ENCODE results near the gene CX3CL1. TPM values are rescaled to one million over a fixed set of nuclear protein-coding genes. Genes with fewer than 3 reads are reported as not detected.
"Not testable (repeated sequence)": the region's sequence is repeated elsewhere in the genome, so short reads cannot be mapped to it uniquely, and the experiment has no call there.

CX3CL1 gene
- 31.1 TPM for total RNA-seq

DNA sequence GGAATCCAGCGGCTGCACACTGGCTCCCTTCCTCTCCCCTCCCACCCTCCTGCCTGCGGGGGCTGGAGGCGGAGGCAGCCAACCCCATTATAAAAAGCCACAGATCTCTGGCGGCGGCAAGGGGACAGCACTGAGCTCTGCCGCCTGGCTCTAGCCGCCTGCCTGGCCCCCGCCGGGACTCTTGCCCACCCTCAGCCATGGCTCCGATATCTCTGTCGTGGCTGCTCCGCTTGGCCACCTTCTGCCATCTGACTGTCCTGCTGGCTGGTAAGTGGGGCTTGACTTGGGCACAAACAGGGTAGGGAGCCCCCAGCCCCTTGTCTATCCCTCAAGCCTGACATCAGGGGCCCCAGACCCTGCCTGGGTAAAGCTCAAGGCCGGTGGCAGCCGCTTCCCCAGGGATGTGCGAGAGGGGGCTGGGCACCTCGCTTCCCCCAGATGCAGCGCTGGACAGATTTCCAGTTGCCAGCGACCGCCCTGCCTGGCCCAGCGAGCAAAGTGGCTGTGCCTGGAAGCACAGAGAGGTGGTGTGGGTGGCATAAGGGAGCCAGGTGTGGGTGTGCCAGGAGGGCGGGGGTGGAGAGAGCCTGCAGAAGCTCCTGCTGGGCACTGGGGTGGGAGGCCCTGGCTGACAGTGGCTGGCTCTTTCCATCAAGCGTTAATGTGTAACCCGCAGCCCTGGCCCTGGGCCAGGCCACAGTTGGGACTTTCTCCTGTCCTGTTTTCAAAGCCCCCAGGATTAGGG, at the start of gene CX3CL1:
CX3CL1 (plus strand) TSS at position 119 of the 745 bp plus-strand sequence; CDS start at position 198, 79 bp downstream.
- peak; percentile 88 for DNase-seq (ENCODE audit: low spot score)

DNA sequence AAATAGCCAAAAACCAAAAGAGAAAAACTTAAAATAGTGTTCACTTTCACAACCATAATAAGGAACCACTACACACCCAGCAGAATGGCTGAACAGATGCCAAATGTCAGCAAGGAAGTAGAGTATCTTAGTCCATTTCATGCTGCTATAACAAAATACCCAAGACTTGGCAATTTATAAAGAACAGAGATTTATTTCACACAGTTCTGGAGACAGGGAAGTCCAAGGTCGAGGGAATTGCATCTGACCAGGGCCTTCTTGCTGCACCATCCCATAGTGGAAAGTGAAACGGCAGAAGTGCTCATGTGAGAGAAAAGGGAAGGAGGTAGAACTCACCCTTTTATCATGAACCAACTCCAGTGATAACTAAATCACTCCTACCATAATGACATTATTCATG, 47.5 kb upstream of the CX3CL1 start:
- DNase-seq (ENCODE audit: low spot score): no peak

DNA sequence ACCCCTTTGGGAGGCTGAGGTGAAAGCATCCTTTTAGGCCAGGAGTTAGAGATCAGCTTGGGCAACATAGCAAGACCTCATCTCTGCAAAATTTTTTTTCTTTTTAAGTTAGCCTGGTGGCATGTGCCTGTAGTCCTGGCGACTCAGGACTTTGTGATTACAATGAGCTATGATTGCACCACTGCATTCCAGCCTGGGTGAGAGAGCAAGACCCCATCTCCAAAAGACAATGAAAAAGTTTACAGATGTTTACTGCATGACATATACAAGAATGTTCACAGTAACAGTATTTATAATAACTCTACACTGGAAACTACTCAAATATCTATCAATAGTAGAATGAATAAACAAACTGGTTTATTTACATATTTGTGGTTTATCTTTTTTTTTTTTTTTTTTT, 46.8 kb upstream of the CX3CL1 start:
- DNase-seq (ENCODE audit: low spot score): no peak

- DNase-seq (ENCODE audit: low spot score): no peak
Observed at GRCh38 chr16:57329718-57330327, 42.5 kb upstream of the CX3CL1 start.

GRCh38 chr16:57331355-57331754, 40.9 kb upstream of the CX3CL1 start:
- DNase-seq (ENCODE audit: low spot score): no peak

GRCh38 chr16:57333402-57333801, 38.9 kb upstream of the CX3CL1 start:
- no peak for DNase-seq (ENCODE audit: low spot score)

DNA sequence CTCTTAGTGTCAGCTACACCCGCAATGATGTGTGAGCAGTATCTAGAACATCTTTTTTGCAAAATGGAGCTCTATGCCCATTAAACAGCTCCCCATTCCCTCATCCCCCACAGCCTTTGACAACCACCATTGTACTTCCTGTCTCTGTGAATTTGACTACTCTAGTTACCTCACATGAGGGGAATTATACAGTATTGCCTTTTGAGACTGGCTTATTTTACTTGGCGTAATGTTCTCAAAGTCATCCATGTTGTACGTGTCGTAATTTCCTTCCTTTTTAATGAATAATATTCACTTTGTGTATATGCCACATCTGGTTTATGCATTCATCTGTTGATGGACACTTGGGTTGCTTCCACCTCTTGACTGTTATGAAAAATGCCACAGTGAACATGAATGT, 36.9 kb upstream of the CX3CL1 start:
- no peak for DNase-seq (ENCODE audit: low spot score)

DNA sequence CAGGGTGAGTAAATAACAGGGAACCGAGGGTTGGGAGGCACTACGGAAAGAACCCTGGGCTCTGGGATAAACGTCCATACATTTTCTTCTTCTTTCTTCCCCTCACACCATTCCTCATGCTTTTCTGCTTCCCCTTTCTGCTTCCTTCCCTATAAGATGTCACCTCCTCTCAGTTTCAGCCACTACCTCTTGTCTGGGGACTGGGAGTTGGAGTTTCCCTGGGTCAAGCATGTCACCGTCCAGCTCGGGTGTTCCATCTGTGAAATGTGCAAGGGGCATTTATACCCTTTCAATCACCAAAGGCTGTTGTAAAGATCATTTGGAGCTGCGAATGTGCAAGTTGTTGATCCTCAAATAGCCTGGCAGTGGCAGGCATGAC, 31.2 kb upstream of the CX3CL1 start:
- no peak for DNase-seq (ENCODE audit: low spot score)

DNA sequence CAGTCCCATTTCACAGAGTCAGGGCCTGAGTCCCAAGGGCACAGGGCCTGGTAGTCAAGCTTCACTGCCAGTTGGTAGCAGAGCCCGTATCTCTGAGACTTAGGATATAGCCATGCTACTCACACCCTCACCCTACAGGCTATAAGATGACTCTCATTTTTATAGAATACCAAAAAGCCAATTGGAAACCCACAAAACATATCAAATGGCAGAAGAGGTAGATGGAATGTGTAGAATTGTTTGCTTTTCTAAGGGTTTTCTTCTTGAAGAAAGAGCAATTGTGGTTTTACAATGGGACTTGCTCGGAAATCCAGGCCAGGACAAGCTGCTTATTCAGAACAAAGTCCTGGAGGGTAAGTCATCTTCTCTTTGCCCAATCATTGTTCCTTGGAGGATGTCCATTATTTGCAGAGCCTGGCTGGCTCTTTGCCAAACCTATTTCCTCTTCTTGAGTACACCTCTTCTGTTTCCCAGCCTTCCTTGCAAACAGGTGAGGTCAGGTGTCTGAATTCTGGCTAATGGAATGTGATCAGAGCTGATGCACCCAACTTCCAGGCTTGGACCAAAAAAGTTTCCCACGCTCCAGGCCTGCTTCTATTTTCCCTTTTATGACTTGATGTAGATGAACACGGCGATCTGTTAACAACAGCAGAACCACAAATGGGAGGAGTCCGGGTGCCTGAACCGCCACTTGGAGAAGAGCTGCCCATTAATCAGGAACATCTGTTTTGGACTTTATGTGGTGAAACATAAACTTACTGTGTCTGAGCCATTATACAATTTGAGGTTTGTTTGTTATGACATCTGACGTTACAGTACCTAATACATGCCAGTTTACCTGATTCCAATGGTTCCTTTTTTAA, 30.6 kb upstream of the CX3CL1 start:
- peak; percentile 85 for DNase-seq (ENCODE audit: low spot score)

- DNase-seq (ENCODE audit: low spot score): not testable (repeated sequence)
Observed at GRCh38 chr16:57342606-57343005, 29.7 kb upstream of the CX3CL1 start.

DNA sequence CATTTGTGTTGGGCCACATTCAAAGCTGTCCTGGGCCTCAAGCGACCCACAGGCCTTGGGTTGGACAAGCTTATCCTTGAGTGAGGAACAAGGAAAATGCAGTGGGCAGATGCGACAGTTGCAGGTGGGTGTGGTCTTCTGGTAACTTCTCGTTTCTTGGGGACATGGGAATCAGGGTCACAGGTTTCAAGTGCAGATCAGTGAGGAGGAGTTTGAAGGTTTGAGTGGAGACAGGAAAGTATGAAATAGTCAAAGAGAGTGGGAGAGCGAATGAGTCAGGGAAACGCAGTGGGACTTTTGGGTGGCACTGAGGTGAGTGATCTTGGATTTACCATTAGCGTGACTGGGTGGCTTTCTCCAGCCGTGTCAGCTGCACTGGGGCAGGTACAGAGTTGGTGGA, 29.1 kb upstream of the CX3CL1 start:
- no peak for DNase-seq (ENCODE audit: low spot score)

GRCh38 chr16:57344094-57344493, 28.2 kb upstream of the CX3CL1 start:
- DNase-seq (ENCODE audit: low spot score): not testable (repeated sequence)

DNA sequence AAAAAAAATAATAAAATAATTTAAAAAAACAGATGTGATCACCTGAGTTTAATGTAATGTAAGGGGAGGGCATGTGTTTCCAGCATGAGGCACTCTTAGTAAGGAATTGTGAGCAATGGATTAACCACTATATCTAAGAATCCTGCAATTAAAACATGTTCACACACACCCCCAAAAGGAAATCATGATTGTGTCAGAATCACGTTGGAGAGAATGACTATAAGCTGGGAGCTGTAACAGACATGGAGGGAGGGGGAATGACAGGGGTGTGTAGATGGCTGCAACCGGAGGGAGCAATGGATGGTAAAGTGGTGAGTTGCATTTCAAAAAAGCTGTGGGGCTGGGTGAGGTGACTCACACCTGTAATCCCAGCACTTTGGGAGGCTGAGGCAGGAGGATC, 27.3 kb upstream of the CX3CL1 start:
- no peak for DNase-seq (ENCODE audit: low spot score)

- no peak for DNase-seq (ENCODE audit: low spot score)
Observed at GRCh38 chr16:57345666-57346204, 26.6 kb upstream of the CX3CL1 start.

- DNase-seq (ENCODE audit: low spot score): no peak
Observed at GRCh38 chr16:57347858-57348257, 24.4 kb upstream of the CX3CL1 start.

GRCh38 chr16:57348327-57348726, 24.0 kb upstream of the CX3CL1 start:
- DNase-seq (ENCODE audit: low spot score): no peak

GRCh38 chr16:57349212-57350031, 22.9 kb upstream of the CX3CL1 start:
- no peak for DNase-seq (ENCODE audit: low spot score)

DNA sequence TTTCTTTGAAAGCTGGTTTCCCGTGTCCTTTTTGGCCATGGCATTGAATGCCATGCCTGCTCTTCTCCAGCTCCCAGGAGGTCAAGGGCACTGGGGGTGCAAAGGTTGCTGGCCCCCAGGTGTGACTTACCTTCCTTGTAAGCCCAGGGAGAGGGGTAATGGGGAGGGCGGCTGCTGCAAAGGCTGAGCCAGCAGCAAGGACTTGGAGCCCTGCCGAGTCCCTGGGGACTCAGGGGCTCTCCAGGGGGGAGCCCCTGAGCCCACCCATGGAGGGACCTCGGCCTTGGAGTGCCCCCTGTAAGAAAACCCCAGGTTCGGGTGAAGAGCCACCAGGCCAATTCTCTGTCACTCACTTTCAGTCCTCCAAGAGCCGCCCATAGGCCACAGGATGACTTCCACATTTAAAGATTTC, 19.6 kb upstream of the CX3CL1 start:
- no peak for DNase-seq (ENCODE audit: low spot score)

DNA sequence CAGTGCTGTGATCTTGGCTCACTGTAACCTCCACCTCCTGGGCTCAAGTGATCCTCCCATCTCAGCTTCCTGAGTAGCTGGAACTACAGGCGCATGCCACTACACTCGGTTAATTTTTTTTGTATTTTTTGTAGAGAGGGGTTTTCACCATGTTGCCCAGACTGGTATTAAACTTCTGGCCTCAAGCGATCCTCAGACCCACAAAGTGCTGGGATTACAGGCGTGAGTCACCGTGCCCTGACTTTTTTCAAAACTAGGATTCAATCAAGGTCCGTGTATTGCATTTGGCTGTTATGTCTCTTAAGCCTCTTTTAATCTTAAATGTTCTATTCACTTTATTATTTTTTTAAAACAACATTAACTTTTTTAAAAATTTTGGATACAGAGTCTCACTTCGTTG, 18.0 kb upstream of the CX3CL1 start:
- DNase-seq (ENCODE audit: low spot score): no peak

- no peak for DNase-seq (ENCODE audit: low spot score)
Observed at GRCh38 chr16:57355898-57356414, 16.3 kb upstream of the CX3CL1 start.

GRCh38 chr16:57356547-57356946, 15.7 kb upstream of the CX3CL1 start:
- no peak for DNase-seq (ENCODE audit: low spot score)
